PC-9 (cell line): Measurements from ENCODE around the gene WNT7A. TPM values are rescaled to one million over a fixed set of nuclear protein-coding genes. Genes with fewer than 3 reads are reported as not detected.

Experiments
- BruUV-seq: library from RNA; stranded (reverse); fragments of 400-500 nt; replicated peaks from 2 replicates; lab custom pipeline; 2021; lab: Mats Ljungman, UMichigan
- CTCF ChIA-PET: fragments of 300-600 bp; sonication (Branson Sonifier 250); formaldehyde crosslinking; loops from one replicate; lab custom pipeline; 2022; ENCODE audit warnings: antibody characterized with exemption; lab: Charles Lee
- POLR2A ChIA-PET: fragments of 300-600 bp; sonication (Branson Sonifier 250); formaldehyde crosslinking; loops from one replicate; lab custom pipeline; 2022; ENCODE audit warnings: antibody characterized with exemption; ENCODE audit not compliant: unreplicated experiment; lab: Charles Lee
- DNase-seq, 2 experiments: peaks; one replicate each; pipeline versions ENCODE4 v3.0.0 to v3.0.0-alpha.2; 2015 to 2022; ENCODE audit warnings: mixed read lengths in 1 of 2
- H2AFZ ChIP-seq: fragments of 200-600 bp; sonication (generic); 2 replicates; pipeline ENCODE4 v1.8.1; 2017; ENCODE audit warnings: antibody characterized with exemption
- H3F3A ChIP-seq: fragments of 200-600 bp; sonication (generic); 2 replicates; pipeline ENCODE4 v1.8.1; 2017; ENCODE audit warnings: antibody characterized with exemption, mild to moderate bottlenecking, low read depth; ENCODE audit not compliant: insufficient read depth
- H3K27ac ChIP-seq: fragments of 200-600 bp; sonication (generic); 2 replicates; pipeline ENCODE4 v1.6.1; 2016; ENCODE audit warnings: mixed run types
- H3K27me3 ChIP-seq: fragments of 200-600 bp; sonication (generic); 2 replicates; pipeline ENCODE4 v1.6.1; 2016; ENCODE audit warnings: low read depth, mixed run types; ENCODE audit not compliant: insufficient read depth
- H3K36me3 ChIP-seq: fragments of 200-600 bp; sonication (generic); 2 replicates; pipeline ENCODE4 v1.6.1; 2016; ENCODE audit warnings: low read depth, mixed run types
- H3K4me1 ChIP-seq: fragments of 200-600 bp; sonication (generic); replicated peaks from 2 replicates; pipeline ENCODE4 v1.6.1; 2016; ENCODE audit warnings: mixed run types; ENCODE audit not compliant: insufficient read depth
- H3K4me2 ChIP-seq: fragments of 200-600 bp; sonication (generic); 2 replicates; pipeline ENCODE4 v1.6.1; 2017; ENCODE audit warnings: mixed run types
- H3K4me3 ChIP-seq: fragments of 200-600 bp; sonication (generic); 2 replicates; pipeline ENCODE4 v1.6.1; 2016; ENCODE audit warnings: mixed run types
- H3K79me2 ChIP-seq: fragments of 200-600 bp; sonication (generic); 2 replicates; pipeline ENCODE4 v1.6.1; 2017; ENCODE audit warnings: low read depth, mixed run types
- H3K9me2 ChIP-seq: fragments of 200-600 bp; sonication (generic); 2 replicates; pipeline ENCODE4 v1.8.1; 2017; ENCODE audit warnings: mild to moderate bottlenecking; ENCODE audit not compliant: insufficient read depth
- H3K9me3 ChIP-seq: fragments of 200-600 bp; sonication (generic); 2 replicates; pipeline ENCODE4 v1.8.1; 2016; ENCODE audit warnings: low read depth; ENCODE audit not compliant: insufficient read depth
- H4K20me1 ChIP-seq: fragments of 200-600 bp; sonication (generic); 2 replicates; pipeline ENCODE4 v1.8.1; 2017; ENCODE audit not compliant: insufficient read depth
- EZH2 ChIP-seq: fragments of 200-600 bp; sonication (generic); IDR thresholded peaks from 2 replicates; pipeline ENCODE4 v1.8.0; 2017; ENCODE audit warnings: antibody characterized with exemption, low read depth
- intact Hi-C: fragments of 100-400 bp; cut with micrococcal nuclease; formaldehyde crosslinking; loops from one replicate; pipeline ENCODE4 v1.10.0; 2022; ENCODE audit not compliant: unreplicated experiment
- total RNA-seq: library from RNA; stranded (reverse); gene quantifications from 2 replicates; pipeline ENCODE4 v1.2.3, GENCODE V29; 2021
- TF ChIP-seq, protein P1 (sequence below): fragments of 200-600 bp; sonication (generic); conservative IDR thresholded peaks from 2 replicates; pipeline ENCODE4 v1.6.1; 2017; ENCODE audit warnings: mixed run types, antibody characterized with exemption, mild to moderate bottlenecking, moderate library complexity

The WNT7A gene
- total RNA-seq, 1 experiment from 2014 or later = 6.3 TPM

DNA sequence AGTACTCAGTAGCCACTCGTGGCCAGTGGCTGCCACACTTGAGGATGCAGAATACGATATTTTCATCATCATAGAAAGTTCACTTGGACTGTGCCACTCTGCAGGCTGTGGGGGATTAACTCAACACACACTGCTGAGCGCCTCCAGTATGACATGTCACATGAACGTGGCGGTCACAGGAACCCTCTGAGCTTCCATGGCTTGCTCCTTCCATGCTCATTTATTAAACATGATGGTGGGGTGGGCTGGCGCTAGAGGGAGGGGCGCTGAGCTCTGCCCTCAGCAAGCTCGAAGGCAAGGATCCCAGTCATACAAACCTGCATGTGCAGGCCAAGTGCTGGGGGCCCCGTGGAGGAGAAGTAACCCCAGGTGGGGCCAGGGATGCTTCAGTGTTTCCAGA is 85.5 kb downstream of the WNT7A start:
- Histone ChIP-seq H3K27ac (no peak overlapping the region), H3F3A (no peaks in the 10 kb centered on the region), H2AFZ (no peak overlapping the region), H3K9me2 (no peaks in the 10 kb centered on the region), H3K27me3 (no peaks in the 10 kb centered on the region), H3K9me3 (no peaks in the 10 kb centered on the region), H3K36me3 (no peaks in the 10 kb centered on the region), H3K4me1 (no peaks in the 10 kb centered on the region), H3K4me3 (no peak overlapping the region), H4K20me1 (no peaks in the 10 kb centered on the region), H3K4me2 (no peak overlapping the region), H3K79me2 (no peaks in the 10 kb centered on the region)
- POLR2A ChIA-PET = no interaction called here
- BruUV-seq = no TSS peak
- CTCF ChIA-PET = no interaction called here
- DNase-seq = no peak
- no peak for TF ChIP-seq EZH2
- TF ChIP-seq, protein P1, sequence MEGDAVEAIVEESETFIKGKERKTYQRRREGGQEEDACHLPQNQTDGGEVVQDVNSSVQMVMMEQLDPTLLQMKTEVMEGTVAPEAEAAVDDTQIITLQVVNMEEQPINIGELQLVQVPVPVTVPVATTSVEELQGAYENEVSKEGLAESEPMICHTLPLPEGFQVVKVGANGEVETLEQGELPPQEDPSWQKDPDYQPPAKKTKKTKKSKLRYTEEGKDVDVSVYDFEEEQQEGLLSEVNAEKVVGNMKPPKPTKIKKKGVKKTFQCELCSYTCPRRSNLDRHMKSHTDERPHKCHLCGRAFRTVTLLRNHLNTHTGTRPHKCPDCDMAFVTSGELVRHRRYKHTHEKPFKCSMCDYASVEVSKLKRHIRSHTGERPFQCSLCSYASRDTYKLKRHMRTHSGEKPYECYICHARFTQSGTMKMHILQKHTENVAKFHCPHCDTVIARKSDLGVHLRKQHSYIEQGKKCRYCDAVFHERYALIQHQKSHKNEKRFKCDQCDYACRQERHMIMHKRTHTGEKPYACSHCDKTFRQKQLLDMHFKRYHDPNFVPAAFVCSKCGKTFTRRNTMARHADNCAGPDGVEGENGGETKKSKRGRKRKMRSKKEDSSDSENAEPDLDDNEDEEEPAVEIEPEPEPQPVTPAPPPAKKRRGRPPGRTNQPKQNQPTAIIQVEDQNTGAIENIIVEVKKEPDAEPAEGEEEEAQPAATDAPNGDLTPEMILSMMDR = no peak
- intact Hi-C loops = no loop called here

GRCh38 chr3:13793451-13793850 is 86.4 kb downstream of the WNT7A start:
- no peaks in the 10 kb centered on the region for H4K20me1 ChIP-seq
- H2AFZ ChIP-seq = no peak overlapping the region
- no peak for TF ChIP-seq EZH2
- TF ChIP-seq, protein P1 = no peak
- no peak for DNase-seq
- H3K27me3 ChIP-seq = no peaks in the 10 kb centered on the region
- no peaks in the 10 kb centered on the region for H3F3A ChIP-seq
- no peak overlapping the region for H3K27ac ChIP-seq
- POLR2A ChIA-PET = no interaction called here
- CTCF ChIA-PET = no interaction called here
- H3K4me3 ChIP-seq = no peak overlapping the region
- BruUV-seq = no TSS peak
- no peaks in the 10 kb centered on the region for H3K79me2 ChIP-seq
- intact Hi-C loops = no loop called here
- no peaks in the 10 kb centered on the region for H3K9me2 ChIP-seq
- no peaks in the 10 kb centered on the region for H3K4me1 ChIP-seq
- no peaks in the 10 kb centered on the region for H3K36me3 ChIP-seq
- no peaks in the 10 kb centered on the region for H3K9me3 ChIP-seq
- H3K4me2 ChIP-seq = no peak overlapping the region

GRCh38 chr3:13792512-13793371 is 87.1 kb downstream of the WNT7A start:
- no peaks in the 10 kb centered on the region for H3F3A ChIP-seq
- CTCF ChIA-PET = no interaction called here

More at GRCh38 chr3:13792512-13793371, 87.1 kb downstream of the WNT7A start:
- no peaks in the 10 kb centered on the region for H3K79me2 ChIP-seq
- intact Hi-C loops = no loop called here
- no peaks in the 10 kb centered on the region for H3K9me3 ChIP-seq
- no peaks in the 10 kb centered on the region for H3K36me3 ChIP-seq
- no peak overlapping the region for H3K27ac ChIP-seq
- H3K4me3 ChIP-seq = no peak overlapping the region
- H3K9me2 ChIP-seq = no peaks in the 10 kb centered on the region
- DNase-seq = no peak
- no peaks in the 10 kb centered on the region for H4K20me1 ChIP-seq
- BruUV-seq = no TSS peak
- no peaks in the 10 kb centered on the region for H3K4me1 ChIP-seq
- H3K4me2 ChIP-seq = no peak overlapping the region
- POLR2A ChIA-PET = interaction anchor here (0.7 kb wide), 1 partner anchor 58 kb away, joined by 3 read pairs; no protein-coding TSS in a partner anchor
- TF ChIP-seq EZH2 = no peak
- TF ChIP-seq, protein P1 = no peak
- H2AFZ ChIP-seq = no peak overlapping the region
- no peaks in the 10 kb centered on the region for H3K27me3 ChIP-seq
